ENCODE results near the gene NTM.
"Not testable (repeated sequence)": the region's sequence is repeated elsewhere in the genome, so short reads cannot be mapped to it uniquely, and the experiment has no call there.

NTM gene

GRCh38 chr11:132310390-132311375 is 940.3 kb downstream of the NTM start:
- ATAC-seq (replicated peaks) = no peak
- Mint-ChIP-seq H3K9me3 (no peaks in the 10 kb centered on the region), H3K27me3 (no peaks in the 10 kb centered on the region), H3K4me1 (no peaks in the 10 kb centered on the region), H3K27ac (no peak overlapping the region), H3K36me3 (no peaks in the 10 kb centered on the region), H3K4me3 (no peak overlapping the region)
- DNase-seq = no peak

DNA sequence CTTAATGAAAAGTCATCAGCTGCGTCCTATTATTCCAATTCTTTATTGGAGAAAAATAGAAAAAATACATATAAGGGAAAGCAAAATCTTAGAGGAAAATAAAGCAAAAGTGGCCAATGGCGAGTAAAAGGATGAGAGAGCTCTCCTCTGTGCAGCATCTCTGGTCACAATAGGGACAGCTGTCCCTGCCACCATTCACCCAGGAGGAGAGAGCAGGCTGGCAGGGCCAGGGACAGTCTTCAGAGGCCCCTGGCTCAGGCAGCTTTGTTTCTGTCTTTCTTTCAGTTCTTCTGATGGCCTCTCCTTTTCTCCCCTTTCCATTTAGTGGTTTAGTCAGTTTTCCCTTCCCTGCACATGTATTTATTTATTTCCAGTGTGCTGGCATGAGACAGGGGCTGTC is 941.3 kb downstream of the NTM start:
- no peak for DNase-seq
- no peak overlapping the region for H3K4me3 Mint-ChIP-seq
- no peaks in the 10 kb centered on the region for H3K27me3 Mint-ChIP-seq
- no peak overlapping the region for H3K27ac Mint-ChIP-seq
- no peak for ATAC-seq (replicated peaks)
- no peaks in the 10 kb centered on the region for H3K36me3 Mint-ChIP-seq
- no peaks in the 10 kb centered on the region for H3K4me1 Mint-ChIP-seq
- H3K9me3 Mint-ChIP-seq = peaks cover 0 to 4% of the 10 kb centered on the region in 2 donors

DNA sequence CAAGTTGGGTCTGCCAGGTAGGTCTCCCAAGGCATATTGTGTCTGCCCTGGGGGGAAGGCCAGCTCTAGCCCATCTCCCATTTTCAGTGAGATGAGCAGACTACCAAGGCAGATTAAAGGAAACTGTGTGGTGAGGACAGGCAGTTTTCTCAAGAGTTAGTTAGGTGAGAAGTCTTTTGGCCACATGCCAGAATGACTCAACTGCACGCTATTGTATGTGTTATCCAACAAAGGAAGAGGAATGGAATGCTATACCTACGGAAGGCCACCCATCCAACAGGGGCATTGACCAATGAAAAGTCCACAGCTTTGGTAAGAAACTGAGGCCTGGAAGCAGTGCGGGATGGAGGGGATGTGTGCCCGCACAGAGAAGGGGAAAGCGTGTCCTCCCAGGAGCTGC is 941.7 kb downstream of the NTM start:
- ATAC-seq (replicated peaks) (no peak), DNase-seq (no peak)
- H3K36me3 Mint-ChIP-seq = no peaks in the 10 kb centered on the region

GRCh38 chr11:132312701-132313111 is 942.3 kb downstream of the NTM start:
- peaks cover 0 to 4% of the 10 kb centered on the region in 2 donors for H3K9me3 Mint-ChIP-seq
- H3K4me3 Mint-ChIP-seq = no peak overlapping the region
- no peaks in the 10 kb centered on the region for H3K27me3 Mint-ChIP-seq
- no peak for ATAC-seq (replicated peaks)
- H3K27ac Mint-ChIP-seq = no peak overlapping the region
- DNase-seq = no peak
- H3K4me1 Mint-ChIP-seq = no peaks in the 10 kb centered on the region
- H3K36me3 Mint-ChIP-seq = no peaks in the 10 kb centered on the region

More for the DNA sequence above, 941.7 kb downstream of the NTM start:
- H3K9me3 Mint-ChIP-seq = peaks cover 0 to 4% of the 10 kb centered on the region in 2 donors
- no peak overlapping the region for H3K27ac Mint-ChIP-seq
- H3K27me3 Mint-ChIP-seq = no peaks in the 10 kb centered on the region
- H3K4me1 Mint-ChIP-seq = no peaks in the 10 kb centered on the region
- no peak overlapping the region for H3K4me3 Mint-ChIP-seq

DNA sequence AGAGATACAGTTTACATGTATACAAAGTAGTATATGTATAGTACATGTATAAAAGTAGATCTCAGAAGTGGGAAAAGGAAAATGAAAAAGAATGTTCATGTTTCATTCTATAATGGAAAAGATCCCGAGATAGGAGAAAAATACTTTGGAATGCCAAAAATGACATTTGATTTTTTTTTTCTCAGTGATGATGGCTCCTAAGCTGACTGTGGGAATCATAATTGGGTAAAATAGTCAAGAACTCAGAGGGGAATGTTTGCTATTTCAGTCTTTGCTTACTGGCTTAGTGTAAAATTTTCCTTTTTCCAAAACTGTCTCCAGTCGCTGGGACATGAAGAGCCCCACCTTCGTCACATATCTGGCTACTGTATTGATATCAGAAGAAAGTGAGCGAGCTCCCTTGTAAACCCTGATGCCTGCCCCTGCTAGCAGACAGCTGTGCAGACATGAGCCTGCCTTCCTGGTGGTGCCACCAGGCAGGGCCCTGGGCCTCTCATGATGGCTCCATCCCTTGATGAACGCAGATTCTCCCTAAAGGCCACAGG is 944.6 kb downstream of the NTM start:
- no peak for DNase-seq
- Mint-ChIP-seq H3K36me3 (peaks cover 0 to 2% of the 10 kb centered on the region in 2 donors), H3K4me3 (no peak overlapping the region), H3K27ac (no peak overlapping the region), H3K4me1 (no peaks in the 10 kb centered on the region), H3K27me3 (no peaks in the 10 kb centered on the region), H3K9me3 (peaks cover 3 to 7% of the 10 kb centered on the region in 2 donors)
- no peak for ATAC-seq (replicated peaks)

DNA sequence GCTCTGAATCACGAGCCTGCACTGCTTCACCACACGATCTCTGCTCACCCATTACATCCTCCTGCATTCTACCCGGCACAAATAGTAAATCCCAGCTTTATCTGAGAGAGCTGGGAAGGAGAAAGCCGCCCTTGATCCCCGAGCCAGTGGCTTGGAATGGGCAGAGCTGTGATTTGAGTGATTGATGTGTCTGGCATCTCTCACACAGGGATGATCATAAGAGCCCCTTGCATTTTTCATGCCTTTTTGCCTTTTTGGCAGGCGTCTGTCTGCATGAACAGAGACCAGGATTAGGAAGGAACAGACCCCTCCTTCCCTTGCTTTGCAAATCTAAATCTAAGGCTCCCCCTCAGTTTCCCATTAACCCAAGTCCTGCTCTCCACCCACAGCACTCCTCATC is 945.3 kb downstream of the NTM start:
- H3K36me3 Mint-ChIP-seq = peaks cover 0 to 2% of the 10 kb centered on the region in 2 donors
- H3K4me3 Mint-ChIP-seq = no peak overlapping the region
- no peak overlapping the region for H3K27ac Mint-ChIP-seq

DNA sequence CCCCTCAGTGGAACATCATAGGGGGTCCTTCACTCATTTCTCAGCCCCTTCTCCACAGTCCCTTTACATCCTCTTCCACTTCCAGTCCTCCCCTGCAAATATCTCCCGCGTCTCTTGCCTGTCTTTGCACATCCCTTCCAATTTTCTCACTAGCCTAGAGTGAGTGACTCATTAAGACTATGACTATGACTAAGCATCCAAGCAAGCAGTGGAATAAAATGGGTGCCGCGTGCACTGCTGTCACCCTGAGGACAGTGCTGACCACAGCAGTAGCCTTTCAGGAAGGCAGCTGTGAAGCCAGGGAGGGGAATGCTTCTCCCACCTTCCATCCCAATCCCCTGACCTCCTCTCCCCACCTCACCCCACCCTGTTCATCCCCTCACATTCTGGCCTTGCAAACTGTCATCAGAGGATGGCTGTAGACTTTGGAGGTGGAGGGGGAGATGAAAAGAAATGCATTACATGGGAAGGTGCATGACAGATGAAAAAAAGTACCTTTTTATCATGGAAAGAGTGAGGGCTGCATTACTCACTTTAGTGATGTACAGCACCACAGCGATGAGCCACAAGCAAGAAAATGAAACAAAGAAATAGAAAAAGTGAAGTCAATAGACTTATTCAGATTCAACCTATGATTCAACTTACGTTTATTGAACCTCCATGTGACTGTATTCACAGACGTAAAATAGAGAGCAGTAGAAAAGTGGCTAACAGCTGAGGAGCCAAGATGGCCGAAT is 948.2 kb downstream of the NTM start:
- no peak overlapping the region for H3K4me3 Mint-ChIP-seq
- H3K27me3 Mint-ChIP-seq = no peaks in the 10 kb centered on the region
- H3K36me3 Mint-ChIP-seq = peaks cover 0 to 2% of the 10 kb centered on the region in 2 donors
- no peak overlapping the region for H3K27ac Mint-ChIP-seq
- DNase-seq = no peak
- no peak for ATAC-seq (replicated peaks)
- no peaks in the 10 kb centered on the region for H3K4me1 Mint-ChIP-seq
- H3K9me3 Mint-ChIP-seq = peaks cover 3 to 7% of the 10 kb centered on the region in 2 donors

More for the DNA sequence above, 945.3 kb downstream of the NTM start:
- DNase-seq (no peak), ATAC-seq (replicated peaks) (no peak)
- no peaks in the 10 kb centered on the region for H3K27me3 Mint-ChIP-seq
- no peaks in the 10 kb centered on the region for H3K4me1 Mint-ChIP-seq
- peaks cover 3 to 7% of the 10 kb centered on the region in 2 donors for H3K9me3 Mint-ChIP-seq

DNA sequence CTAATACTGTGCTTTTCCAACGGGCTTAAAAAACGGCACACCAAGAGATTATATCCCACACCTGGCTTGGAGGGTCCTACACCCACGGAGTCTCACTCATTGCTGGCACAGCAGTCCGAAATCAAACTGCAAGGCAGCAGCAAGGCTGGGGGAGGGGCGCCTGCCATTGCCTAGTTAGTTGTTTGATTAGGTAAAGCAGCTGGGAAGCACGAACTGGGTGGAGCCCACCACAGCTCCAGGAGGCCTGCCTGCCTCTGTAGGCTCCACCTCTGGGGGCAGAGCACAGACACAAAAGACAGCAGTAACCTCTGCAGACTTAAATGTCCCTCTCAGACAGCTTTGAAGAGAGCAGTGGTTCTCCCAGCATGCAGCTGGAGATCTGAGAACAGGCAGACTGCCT is 949.0 kb downstream of the NTM start:
- not testable (repeated sequence) for ATAC-seq (replicated peaks); H3K9me3 Mint-ChIP-seq; DNase-seq; H3K27me3 Mint-ChIP-seq; H3K4me1 Mint-ChIP-seq; H3K4me3 Mint-ChIP-seq; H3K36me3 Mint-ChIP-seq; H3K27ac Mint-ChIP-seq

DNA sequence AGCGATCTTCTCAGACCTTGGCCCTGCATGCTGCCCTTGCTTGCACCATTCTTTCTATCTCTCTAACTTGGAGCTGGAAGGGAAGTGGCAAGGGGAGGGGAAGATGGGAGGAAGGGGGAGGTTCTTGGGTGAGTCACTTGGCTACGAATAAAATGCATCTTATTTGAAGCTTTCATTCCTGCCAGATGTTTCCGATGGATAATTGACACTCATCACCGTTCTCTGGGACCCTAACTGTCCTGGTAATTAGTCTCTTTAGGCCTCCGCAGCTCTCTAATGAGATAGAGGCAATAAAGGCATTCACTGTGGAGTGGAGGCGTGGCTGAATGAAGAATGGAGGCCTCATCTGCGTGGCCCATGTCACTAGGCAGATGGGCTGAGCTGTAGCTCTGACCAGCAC is 960.1 kb downstream of the NTM start:
- Mint-ChIP-seq H3K27me3 (no peaks in the 10 kb centered on the region), H3K4me3 (no peak overlapping the region), H3K36me3 (no peaks in the 10 kb centered on the region), H3K27ac (no peak overlapping the region), H3K9me3 (peaks cover 5 to 10% of the 10 kb centered on the region in 2 donors), H3K4me1 (no peaks in the 10 kb centered on the region)
- DNase-seq = no peak
- no peak for ATAC-seq (replicated peaks)

DNA sequence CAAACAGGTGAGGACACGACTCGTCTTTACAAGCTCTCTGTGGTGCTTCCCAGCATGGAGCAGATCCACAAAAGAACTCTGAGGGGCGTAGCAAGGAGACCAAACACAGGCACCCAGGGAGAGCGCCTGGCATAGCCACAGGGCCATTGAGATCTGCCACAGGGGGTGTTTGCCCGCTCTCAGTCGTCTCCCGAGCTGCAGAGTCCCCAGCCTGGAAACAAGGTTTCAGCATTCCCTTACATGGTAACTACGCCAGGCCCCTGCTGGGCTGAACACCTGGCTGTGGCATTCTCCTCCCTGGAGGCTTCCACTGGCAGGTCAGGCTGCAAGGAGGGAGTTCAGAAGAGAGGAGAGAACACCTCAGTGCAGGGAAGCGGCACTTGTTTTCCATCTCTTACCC is 962.1 kb downstream of the NTM start:
- H3K4me3 Mint-ChIP-seq = no peak overlapping the region
- H3K36me3 Mint-ChIP-seq = no peaks in the 10 kb centered on the region
- H3K27ac Mint-ChIP-seq = no peak overlapping the region
- peaks cover 5 to 9% of the 10 kb centered on the region in 2 donors for H3K9me3 Mint-ChIP-seq
- no peaks in the 10 kb centered on the region for H3K4me1 Mint-ChIP-seq
- no peak for DNase-seq
- H3K27me3 Mint-ChIP-seq = no peaks in the 10 kb centered on the region
- ATAC-seq (replicated peaks) = no peak

GRCh38 chr11:132334769-132335280 is 964.4 kb downstream of the NTM start:
- Mint-ChIP-seq H3K9me3 (peaks cover 4% of the 10 kb centered on the region in 2 donors), H3K27me3 (no peaks in the 10 kb centered on the region), H3K4me3 (no peak overlapping the region), H3K27ac (no peak overlapping the region), H3K36me3 (no peaks in the 10 kb centered on the region), H3K4me1 (no peaks in the 10 kb centered on the region)
- DNase-seq = no peak
- ATAC-seq (replicated peaks) = no peak

DNA sequence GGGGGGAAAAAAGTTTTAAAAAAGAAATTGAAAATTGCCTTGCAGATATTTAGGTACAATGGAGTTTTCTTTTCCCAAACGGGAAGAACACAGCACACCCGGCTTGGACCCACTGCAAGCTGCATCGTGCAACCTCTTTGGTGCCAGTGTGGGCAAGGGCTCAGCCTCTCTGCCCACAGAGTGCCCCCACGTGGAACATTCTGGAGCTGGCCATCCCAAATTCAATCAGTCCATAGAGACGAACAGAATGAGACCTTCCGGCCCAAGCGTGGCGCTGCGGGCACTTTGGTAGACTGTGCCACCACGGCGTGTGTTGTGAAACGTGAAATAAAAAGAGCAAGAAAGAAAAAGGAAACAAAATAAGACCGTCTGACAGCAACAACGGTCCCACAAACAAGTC is 964.9 kb downstream of the NTM start:
- H3K4me3 Mint-ChIP-seq = no peak overlapping the region
- no peak overlapping the region for H3K27ac Mint-ChIP-seq
- ATAC-seq (replicated peaks) (no peak), DNase-seq (no peak)
- H3K9me3 Mint-ChIP-seq = peaks cover 2 to 4% of the 10 kb centered on the region in 2 donors
- H3K27me3 Mint-ChIP-seq = no peaks in the 10 kb centered on the region
- no peaks in the 10 kb centered on the region for H3K36me3 Mint-ChIP-seq
- H3K4me1 Mint-ChIP-seq = no peaks in the 10 kb centered on the region

DNA sequence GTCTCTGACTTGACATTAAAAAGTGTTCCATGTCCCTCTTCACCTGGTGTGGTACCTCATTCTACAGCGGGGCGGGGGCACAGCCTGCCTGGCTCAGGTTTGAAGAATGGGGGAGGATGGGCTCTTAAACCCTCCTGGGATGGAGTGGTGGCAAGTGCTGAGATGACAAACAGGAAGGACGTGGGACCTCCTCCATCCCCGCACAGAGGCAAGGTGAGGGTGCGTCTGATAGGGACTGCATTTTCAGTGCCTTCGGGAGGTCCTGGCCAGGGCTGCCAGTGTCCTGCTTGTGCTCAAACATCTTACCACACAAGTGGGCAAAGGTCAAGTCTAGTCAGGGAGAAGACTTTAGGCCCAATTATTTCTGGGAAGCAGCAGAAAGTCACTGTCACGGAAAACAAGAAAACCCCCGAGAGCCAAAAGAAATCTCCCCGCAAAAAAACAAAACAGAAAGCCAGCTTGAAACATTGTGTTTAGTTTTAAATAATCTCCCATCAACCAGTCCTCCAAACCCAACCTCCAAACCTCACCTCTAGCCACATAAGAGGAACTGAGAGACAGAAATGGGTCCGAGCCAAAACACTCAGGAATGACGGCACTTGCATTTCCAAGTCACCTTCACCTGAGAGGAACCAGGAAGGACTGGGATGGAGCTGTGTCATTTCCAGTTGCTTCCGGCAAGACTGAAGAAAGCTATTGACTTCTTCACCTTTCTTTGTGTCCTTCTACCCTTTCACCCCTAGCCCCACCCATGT is 966.5 kb downstream of the NTM start:
- Mint-ChIP-seq H3K9me3 (no peaks in the 10 kb centered on the region), H3K4me3 (no peak overlapping the region), H3K27me3 (no peaks in the 10 kb centered on the region), H3K27ac (no peak overlapping the region), H3K4me1 (no peaks in the 10 kb centered on the region), H3K36me3 (no peaks in the 10 kb centered on the region)
- no peak for ATAC-seq (replicated peaks)
- no peak for DNase-seq
